NT2/D1 (cell line): ENCODE results near the gene SPSB4.

Experiments
- YY1 ChIP-seq: IDR thresholded peaks from 2 replicates; pipeline ENCODE4 v1.6.1; 2011; ENCODE audit not compliant: insufficient read length, insufficient read depth
- ZNF274 ChIP-seq: IDR thresholded peaks from 2 replicates; pipeline ENCODE4 v1.6.1; 2011; ENCODE audit warnings: mild to moderate bottlenecking, low read depth, low read length

DNA sequence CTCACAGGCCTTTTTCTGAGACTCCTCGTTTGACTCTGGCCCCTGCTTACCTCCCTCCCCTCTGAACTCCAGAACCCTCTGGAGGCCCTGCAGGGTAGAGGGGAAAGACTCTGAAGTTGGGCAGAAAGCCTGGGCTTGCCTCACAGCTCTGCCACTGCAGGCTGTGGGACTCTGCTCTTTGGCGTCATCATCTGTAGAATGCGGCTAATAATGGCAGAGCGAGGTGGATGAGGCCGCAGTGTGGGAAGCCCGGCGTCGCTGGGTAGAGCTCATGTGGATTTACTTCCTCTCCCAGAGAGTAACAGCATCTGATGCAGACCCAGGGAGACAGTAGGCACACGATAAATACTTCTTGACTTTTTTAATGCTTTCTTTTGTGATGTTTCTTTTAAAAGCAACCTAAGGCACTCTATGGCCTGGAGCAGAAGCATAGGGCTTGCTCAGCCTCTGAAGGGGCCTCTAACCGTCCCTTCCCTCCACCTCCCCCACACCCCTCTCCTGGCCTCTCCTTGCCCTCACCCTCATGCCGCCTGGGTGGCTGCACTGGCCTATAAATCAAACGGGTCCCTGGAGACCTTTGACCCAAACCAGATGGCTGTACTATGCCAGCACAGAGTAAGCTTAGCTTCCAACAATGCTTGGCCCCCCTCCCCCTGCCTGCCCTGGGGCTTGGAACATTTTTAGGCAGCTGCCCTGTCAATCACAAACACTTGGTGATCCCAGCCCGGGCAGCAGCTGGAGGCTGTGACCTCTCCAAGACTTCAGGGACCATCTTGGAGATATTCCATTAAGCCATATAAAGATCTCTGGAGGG, 32.9 kb downstream of the SPSB4 start:
- TF ChIP-seq ZNF274 (no peak), YY1 (no peak)
